CD4-positive, alpha-beta memory T cell (primary cell): ENCODE measurements around the gene ZMYND10. TPM values are rescaled to one million over a fixed set of nuclear protein-coding genes. Genes with fewer than 3 reads are reported as not detected.

Experiments
- CTCF ChIA-PET: fragments of 350-600 bp; sonication (Branson Sonifier 250); formaldehyde crosslinking; loops from one replicate; lab custom pipeline; 2021; ENCODE audit warnings: inconsistent platforms; ENCODE audit not compliant: partially characterized antibody; lab: Charles Lee
- POLR2A ChIA-PET: fragments of 350-600 bp; sonication (Branson Sonifier 250); formaldehyde crosslinking; loops from one replicate; lab custom pipeline; 2021; ENCODE audit not compliant: partially characterized antibody; lab: Charles Lee
- DNase-seq, 5 donors: peaks; one replicate each; pipeline versions ENCODE4 v3.0.0 to v3.0.0-alpha.2; 2020 to 2022; ENCODE audit warnings: mixed read lengths in 1 of 5
- H3K27ac ChIP-seq: one replicate; pipeline ENCODE4 v1.7.0; 2013; ENCODE audit warnings: low read depth, low read length
- H3K27me3 ChIP-seq: 2 replicates; pipeline ENCODE4 v1.7.0; 2013; ENCODE audit warnings: mild to moderate bottlenecking, low read length, moderate library complexity; ENCODE audit not compliant: insufficient read depth
- H3K36me3 ChIP-seq: 2 replicates; pipeline ENCODE4 v1.7.0; 2013; ENCODE audit warnings: mild to moderate bottlenecking, low read length, moderate library complexity; ENCODE audit not compliant: insufficient read depth
- H3K4me1 ChIP-seq: 2 replicates; pipeline ENCODE4 v1.7.0; 2013; ENCODE audit warnings: mild to moderate bottlenecking, low read length, moderate library complexity; ENCODE audit not compliant: insufficient read depth
- H3K4me3 ChIP-seq, 2 donors: one replicate each; pipeline ENCODE4 v1.7.0; 2013; ENCODE audit warnings: low read length in 2 of 2, mild to moderate bottlenecking in 1 of 2
- H3K9me3 ChIP-seq, 2 donors: one replicate each; pipeline ENCODE4 v1.7.0; 2013; ENCODE audit warnings: low read length in 2 of 2, control low read depth in 1 of 2; ENCODE audit not compliant: control insufficient read depth in 1 of 2
- H3K27ac Mint-ChIP-seq, 7 donors: one replicate each; pipeline ENCODE4 v1.8.0; 2020 to 2021; ENCODE audit warnings: mixed read lengths in 7 of 7, mild to moderate bottlenecking in 6 of 7, inconsistent platforms in 3 of 7, moderate library complexity in 3 of 7
- H3K27me3 Mint-ChIP-seq, 2 donors: one replicate each; pipeline ENCODE4 v1.8.0; 2020 to 2021; ENCODE audit warnings: mixed read lengths in 2 of 2
- H3K36me3 Mint-ChIP-seq, 2 donors: one replicate each; pipeline ENCODE4 v1.8.0; 2020 to 2021; ENCODE audit warnings: mixed read lengths in 2 of 2, inconsistent platforms in 1 of 2, mild to moderate bottlenecking in 1 of 2
- H3K4me1 Mint-ChIP-seq, 4 donors: one replicate each; pipeline ENCODE4 v1.8.0; 2020 to 2021; ENCODE audit warnings: mixed read lengths in 4 of 4, mild to moderate bottlenecking in 1 of 4
- H3K4me3 Mint-ChIP-seq, 8 donors: one replicate each; pipeline ENCODE4 v1.8.0; 2020 to 2021; ENCODE audit warnings: mixed read lengths in 8 of 8, mild to moderate bottlenecking in 7 of 8, moderate library complexity in 6 of 8, inconsistent platforms in 3 of 8
- H3K9me3 Mint-ChIP-seq, 8 donors: one replicate each; pipeline ENCODE4 v1.8.0; 2020 to 2021; ENCODE audit warnings: mixed read lengths in 8 of 8, mild to moderate bottlenecking in 5 of 8, inconsistent platforms in 3 of 8, moderate library complexity in 1 of 8
- intact Hi-C: fragments of 100-400 bp; cut with micrococcal nuclease; formaldehyde crosslinking; loops from one replicate; pipeline ENCODE4 v1.15.1; 2023
- polyA plus RNA-seq, 2 donors: library from polyadenylated mRNA; unstranded; fragments of 300-500 nt; fragmentation: Illumina TruSeq; gene quantifications; one replicate each; pipeline ENCODE4 v1.2.3, GENCODE V29; 2021
- total RNA-seq, 2 experiments: library from RNA; stranded (reverse); gene quantifications; one replicate each; pipeline ENCODE4 v1.2.3, GENCODE V29; 2021

Gene ZMYND10
- total and polyA plus RNA-seq, 4 experiments from 2014 or later, result 3.7 to 4.2 TPM; not detected in 2

- H3K4me1 Mint-ChIP-seq, result peaks cover 30 to 49% (median 39%) of the 10 kb centered on the region in 4 donors
- intact Hi-C loops, result loop anchor here (1.0 kb wide), 4 partner anchors 8 to 67 kb away; partner anchors contain the start of genes HYAL3, IFRD2, NAA80 and TUSC2
- H3K27ac ChIP-seq, result peak within 1 kb of the TSS; percentile 97
- H3K9me3 Mint-ChIP-seq, result no peaks in the 10 kb centered on the region
- H3K4me3 Mint-ChIP-seq, result peak within 1 kb of the TSS; percentile 95 to 100 (median 98)
- no peaks in the 10 kb centered on the region for H3K27me3 Mint-ChIP-seq
- peaks cover 5 to 36% of the 10 kb centered on the region in 2 donors for H3K36me3 Mint-ChIP-seq
- H3K27ac Mint-ChIP-seq, result peak within 1 kb of the TSS; percentile 96 to 98 (median 98)
- CTCF ChIA-PET, result interaction anchor here (1.0 kb wide), 1 partner anchor 13 kb away, joined by 3 read pairs; no protein-coding TSS in a partner anchor
- POLR2A ChIA-PET, result interaction anchor here (0.8 to 23.7 kb wide), 5 partner anchors 10 to 60 kb away, joined by 3 to 595 read pairs (median 4); partner anchors contain the start of genes CYB561D2, HYAL3, NAA80 and NPRL2
- DNase-seq, result peak; percentile 93 to 99 (median 96)
- peak within 1 kb of the TSS; percentile 78 to 95 for H3K4me3 ChIP-seq
- H3K4me1 ChIP-seq, result peaks cover 44% of the 10 kb centered on the region
- H3K27me3 ChIP-seq, result no peaks in the 10 kb centered on the region
- peaks cover 26% of the 10 kb centered on the region for H3K36me3 ChIP-seq
- no peaks in the 10 kb centered on the region for H3K9me3 ChIP-seq
Measured at GRCh38 chr3:50358911-50359759, 13.6 kb upstream of the ZMYND10 start, which contains the start of gene TMEM115. TSS of gene TMEM115 (minus strand) at chr3:50359521. CDS start at chr3:50359063, 458 bp downstream.

- Mint-ChIP-seq H3K4me1 (peaks cover 30 to 49% (median 39%) of the 10 kb centered on the region in 4 donors), H3K27me3 (no peaks in the 10 kb centered on the region), H3K27ac (peak overlapping the region; percentile 86 to 97 (median 90)), H3K9me3 (no peaks in the 10 kb centered on the region), H3K36me3 (peaks cover 6 to 41% of the 10 kb centered on the region in 2 donors), H3K4me3 (peak overlapping the region; percentile 85 to 100 (median 98))
- Histone ChIP-seq H3K27ac (peak overlapping the region; percentile 97), H3K27me3 (no peaks in the 10 kb centered on the region), H3K4me1 (peaks cover 41% of the 10 kb centered on the region), H3K9me3 (no peaks in the 10 kb centered on the region), H3K4me3 (peak overlapping the region; percentile 78 to 95), H3K36me3 (peaks cover 31% of the 10 kb centered on the region)
- no peak for DNase-seq
- intact Hi-C loops, result no loop called here
- ChIA-PET CTCF (no interaction called here), POLR2A (interaction anchor here (2.5 to 23.7 kb wide), 3 partner anchors 10 to 60 kb away, joined by 12 to 595 read pairs (median 153); partner anchors contain the start of genes CYB561D2, HYAL3, NAA80 and NPRL2)
Measured at GRCh38 chr3:50358355-50358910, 12.9 kb upstream of the ZMYND10 start.

GRCh38 chr3:50357481-50357880, 11.9 kb upstream of the ZMYND10 start:
- CTCF ChIA-PET, result interaction anchor here (1.2 to 2.3 kb wide), 4 partner anchors 10 to 1033 kb away, joined by 3 to 13 read pairs (median 6); partner anchors contain the start of gene RBM15B
- peaks cover 32 to 58% (median 41%) of the 10 kb centered on the region in 4 donors for H3K4me1 Mint-ChIP-seq
- POLR2A ChIA-PET, result interaction anchor here (0.9 to 23.7 kb wide), 7 partner anchors 8 to 212 kb away, joined by 3 to 595 read pairs (median 9); partner anchors contain the start of genes CYB561D2, HEMK1, HYAL3 and NAA80
- Histone ChIP-seq H3K4me1 (peaks cover 41% of the 10 kb centered on the region), H3K9me3 (no peaks in the 10 kb centered on the region), H3K27ac (peak overlapping the region; percentile 97), H3K4me3 (peak overlapping the region; percentile 9 to 95), H3K36me3 (peaks cover 34% of the 10 kb centered on the region), H3K27me3 (no peaks in the 10 kb centered on the region)
- no peaks in the 10 kb centered on the region for H3K9me3 Mint-ChIP-seq
- H3K36me3 Mint-ChIP-seq, result peaks cover 6 to 47% of the 10 kb centered on the region in 2 donors
- no peaks in the 10 kb centered on the region for H3K27me3 Mint-ChIP-seq
- peak overlapping the region; percentile 31 to 100 (median 94) for H3K4me3 Mint-ChIP-seq
- no peak for DNase-seq
- H3K27ac Mint-ChIP-seq, result peak overlapping the region in 6 of 7 donors; percentile 61 to 97 (median 88)
- intact Hi-C loops, result no loop called here

DNA sequence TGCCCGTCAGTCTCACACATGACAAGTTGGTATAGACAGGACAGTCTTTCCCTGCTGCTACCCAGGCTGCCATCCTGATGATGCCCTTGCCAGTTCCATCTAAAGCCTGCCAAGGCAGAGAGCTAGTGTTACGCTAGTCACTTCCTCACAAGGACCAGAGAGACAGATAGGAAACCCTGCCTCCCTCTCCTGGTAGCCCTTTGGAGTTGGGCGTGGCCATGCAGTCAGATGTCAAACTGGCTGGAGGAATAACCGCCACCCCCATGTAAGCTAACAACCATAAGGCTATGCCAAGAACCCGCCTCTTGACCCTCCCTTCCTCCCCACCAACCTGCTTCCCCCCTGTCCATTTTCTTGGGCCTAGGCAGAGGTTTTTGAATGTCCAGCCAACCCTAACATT, 11.0 kb upstream of the ZMYND10 start:
- ChIA-PET CTCF (interaction anchor here (1.2 to 2.3 kb wide), 4 partner anchors 9 to 1034 kb away, joined by 3 to 13 read pairs (median 6); partner anchors contain the start of gene RBM15B), POLR2A (interaction anchor here (0.9 to 23.7 kb wide), 6 partner anchors 8 to 213 kb away, joined by 3 to 595 read pairs (median 10); partner anchors contain the start of genes CYB561D2, HEMK1, HYAL3 and NAA80)
- Histone ChIP-seq H3K36me3 (peaks cover 34% of the 10 kb centered on the region), H3K27ac (peak overlapping the region; percentile 97), H3K4me3 (no peak overlapping the region), H3K4me1 (peaks cover 47% of the 10 kb centered on the region), H3K27me3 (no peaks in the 10 kb centered on the region), H3K9me3 (no peaks in the 10 kb centered on the region)
- no peak for DNase-seq
- Mint-ChIP-seq H3K9me3 (no peaks in the 10 kb centered on the region), H3K27ac (peak overlapping the region in 5 of 7 donors; percentile 53 to 97 (median 75)), H3K27me3 (no peaks in the 10 kb centered on the region), H3K4me1 (peaks cover 33 to 63% (median 44%) of the 10 kb centered on the region in 4 donors), H3K4me3 (peak overlapping the region in 7 of 8 donors; percentile 32 to 100 (median 90)), H3K36me3 (peaks cover 6 to 49% of the 10 kb centered on the region in 2 donors)
- intact Hi-C loops, result no loop called here

- Mint-ChIP-seq H3K4me3 (peak overlapping the region in 7 of 8 donors; percentile 32 to 100 (median 90)), H3K27me3 (no peaks in the 10 kb centered on the region), H3K9me3 (no peaks in the 10 kb centered on the region), H3K36me3 (peaks cover 6 to 54% of the 10 kb centered on the region in 2 donors), H3K27ac (peak overlapping the region in 3 of 7 donors; percentile 35 to 97 (median 61)), H3K4me1 (peaks cover 35 to 69% (median 50%) of the 10 kb centered on the region in 4 donors)
- peaks cover 34% of the 10 kb centered on the region for H3K36me3 ChIP-seq
- no peak for DNase-seq
- intact Hi-C loops, result no loop called here
- POLR2A ChIA-PET, result interaction anchor here (1.7 to 23.7 kb wide), 5 partner anchors 7 to 213 kb away, joined by 8 to 595 read pairs (median 12); partner anchors contain the start of genes CYB561D2, HEMK1, HYAL3 and NAA80
- no peaks in the 10 kb centered on the region for H3K27me3 ChIP-seq
- peak overlapping the region; percentile 2 for H3K27ac ChIP-seq
- no peak overlapping the region for H3K4me3 ChIP-seq
- no peaks in the 10 kb centered on the region for H3K9me3 ChIP-seq
- peaks cover 52% of the 10 kb centered on the region for H3K4me1 ChIP-seq
- CTCF ChIA-PET, result interaction anchor here (1.2 to 2.3 kb wide), 4 partner anchors 9 to 1035 kb away, joined by 3 to 13 read pairs (median 6); partner anchors contain the start of gene RBM15B
Measured at GRCh38 chr3:50355829-50356552, 10.5 kb upstream of the ZMYND10 start.

GRCh38 chr3:50354850-50355249, 9.3 kb upstream of the ZMYND10 start:
- Mint-ChIP-seq H3K4me1 (peaks cover 39 to 79% (median 58%) of the 10 kb centered on the region in 4 donors), H3K4me3 (no peak overlapping the region), H3K9me3 (no peaks in the 10 kb centered on the region), H3K27me3 (no peaks in the 10 kb centered on the region), H3K36me3 (peaks cover 6 to 65% of the 10 kb centered on the region in 2 donors), H3K27ac (peak overlapping the region in 1 of 7 donors; percentile 41)
- no peak for DNase-seq
- no peaks in the 10 kb centered on the region for H3K27me3 ChIP-seq
- peaks cover 57% of the 10 kb centered on the region for H3K4me1 ChIP-seq
- POLR2A ChIA-PET, result interaction anchor here (0.6 to 23.7 kb wide), 3 partner anchors 11 to 1894 kb away, joined by 3 to 595 read pairs (median 5); partner anchors contain the start of genes RASSF1, TUSC2 and ZMYND10
- CTCF ChIA-PET, result interaction anchor here (1.2 kb wide), 1 partner anchor 14 kb away, joined by 4 read pairs; the partner anchor contains the start of gene RASSF1
- no peak overlapping the region for H3K4me3 ChIP-seq
- intact Hi-C loops, result loop anchor here (5.0 kb wide), 1 partner anchor 257 kb away; the partner anchor contains the start of gene CISH
- no peak overlapping the region for H3K27ac ChIP-seq
- H3K9me3 ChIP-seq, result no peaks in the 10 kb centered on the region
- H3K36me3 ChIP-seq, result peaks cover 34% of the 10 kb centered on the region
